SK-N-SH treated with all-trans-retinoic acid at 6 μM for 48 hours (cell line): ENCODE measurements around the gene NEK3.
"Not testable (repeated sequence)": the region's sequence is repeated elsewhere in the genome, so short reads cannot be mapped to it uniquely, and the experiment has no call there.

ENCODE experiments used
- ATAC-seq: fragments of 200-7000 bp; cut with Tn5 transposase; 3 replicates; pipeline ENCODE4 v1.9.1; 2020; ENCODE audit warnings: mild to moderate bottlenecking, moderate library complexity
- ARNTL ChIP-seq: fragments of 450-650 bp; formaldehyde crosslinking; IDR thresholded peaks from 2 replicates; pipeline ENCODE4 v1.5.0; 2020; ENCODE audit warnings: low read depth, mild to moderate bottlenecking, moderate library complexity, borderline replicate concordance
- BACH2 ChIP-seq: fragments of 250-450 bp; sonication (Bioruptor Pico); IDR thresholded peaks from 2 replicates; pipeline ENCODE4 v1.9.0; 2021; ENCODE audit warnings: mild to moderate bottlenecking, borderline replicate concordance
- CREB5 ChIP-seq: fragments of 250-450 bp; sonication (Bioruptor Pico); IDR thresholded peaks from 2 replicates; pipeline ENCODE4 v1.5.1; 2020; ENCODE audit warnings: low read depth, mild to moderate bottlenecking, moderate library complexity
- CSDC2 ChIP-seq: fragments of 250-450 bp; sonication (Bioruptor Pico); IDR thresholded peaks from 2 replicates; pipeline ENCODE4 v1.5.0; 2020; ENCODE audit warnings: mild to moderate bottlenecking, moderate library complexity
- CSRNP3 ChIP-seq: fragments of 250-450 bp; sonication (Bioruptor Pico); IDR thresholded peaks from 2 replicates; pipeline ENCODE4 v1.5.1; 2021; ENCODE audit warnings: mild to moderate bottlenecking, moderate library complexity
- ESRRG ChIP-seq: fragments of 250-450 bp; sonication (Bioruptor Pico); IDR thresholded peaks from 2 replicates; pipeline ENCODE4 v1.6.1; 2021; ENCODE audit warnings: mild to moderate bottlenecking
- GLIS3 ChIP-seq: fragments of 250-450 bp; sonication (Bioruptor Pico); IDR thresholded peaks from 2 replicates; pipeline ENCODE4 v1.5.0; 2020; ENCODE audit warnings: mild to moderate bottlenecking, moderate library complexity
- ISL1 ChIP-seq: fragments of 250-450 bp; sonication (Bioruptor Pico); IDR thresholded peaks from 2 replicates; pipeline ENCODE4 v2.1.2; 2022; ENCODE audit warnings: mild to moderate bottlenecking, moderate library complexity
- OSR1 ChIP-seq: fragments of 250-450 bp; sonication (Bioruptor Pico); IDR thresholded peaks from 2 replicates; pipeline ENCODE4 v1.8.0; 2022; ENCODE audit warnings: moderate library complexity, mild to moderate bottlenecking, inconsistent platforms
- PATZ1 ChIP-seq: fragments of 250-450 bp; sonication (Bioruptor Pico); IDR thresholded peaks from 2 replicates; pipeline ENCODE4 v1.8.0; 2020; ENCODE audit warnings: mild to moderate bottlenecking, moderate library complexity, borderline replicate concordance
- POU6F1 ChIP-seq: fragments of 250-450 bp; sonication (Bioruptor Pico); IDR thresholded peaks from 2 replicates; pipeline ENCODE4 v1.8.0; 2021; ENCODE audit warnings: low read depth, mild to moderate bottlenecking, moderate library complexity, borderline replicate concordance
- PPARA ChIP-seq: fragments of 250-450 bp; sonication (Bioruptor Pico); IDR thresholded peaks from 2 replicates; pipeline ENCODE4 v1.5.0; 2020; ENCODE audit warnings: mild to moderate bottlenecking, borderline replicate concordance
- RARB ChIP-seq: fragments of 250-450 bp; sonication (Bioruptor Pico); IDR thresholded peaks from 2 replicates; pipeline ENCODE4 v1.8.0; 2021; ENCODE audit warnings: mild to moderate bottlenecking, moderate library complexity
- SNAI2 ChIP-seq: fragments of 250-450 bp; sonication (Bioruptor Pico); IDR thresholded peaks from 2 replicates; pipeline ENCODE4 v1.5.0; 2020; ENCODE audit warnings: mild to moderate bottlenecking, moderate library complexity
- TCF4 ChIP-seq: fragments of 250-450 bp; sonication (Bioruptor Pico); IDR thresholded peaks from 2 replicates; pipeline ENCODE4 v1.8.0; 2021; ENCODE audit warnings: mild to moderate bottlenecking, moderate library complexity, borderline replicate concordance
- TOX ChIP-seq: fragments of 250-450 bp; sonication (Bioruptor Pico); IDR thresholded peaks from 2 replicates; pipeline ENCODE4 v1.8.0; 2021; ENCODE audit warnings: mild to moderate bottlenecking, moderate library complexity, borderline replicate concordance
- ZC3H10 ChIP-seq: fragments of 250-450 bp; sonication (Bioruptor Pico); IDR thresholded peaks from 2 replicates; pipeline ENCODE4 v1.5.1; 2021; ENCODE audit warnings: mild to moderate bottlenecking, moderate library complexity
- ZFP3 ChIP-seq: fragments of 250-450 bp; sonication (Bioruptor Pico); IDR thresholded peaks from 2 replicates; pipeline ENCODE4 v1.5.0; 2020; ENCODE audit warnings: mild to moderate bottlenecking, moderate library complexity
- ZFP30 ChIP-seq: fragments of 450-650 bp; formaldehyde crosslinking; IDR thresholded peaks from 2 replicates; pipeline ENCODE4 v1.5.0; 2022; ENCODE audit warnings: mild to moderate bottlenecking, moderate library complexity
- ZNF565 ChIP-seq: fragments of 450-650 bp; formaldehyde crosslinking; conservative IDR thresholded peaks from 2 replicates; pipeline ENCODE4 v1.5.0; 2020; ENCODE audit warnings: low read depth, mild to moderate bottlenecking, moderate library complexity
- ZNF8 ChIP-seq: fragments of 450-650 bp; formaldehyde crosslinking; IDR thresholded peaks from 2 replicates; pipeline ENCODE4 v1.5.0; 2020; ENCODE audit warnings: mild to moderate bottlenecking, moderate library complexity

NEK3 gene

GRCh38 chr13:52187029-52187423, 27.6 kb upstream of the NEK3 start (continued):
- no peak for TF ChIP-seq BACH2 (CRISPR knock-in tag)
- TF ChIP-seq TOX (CRISPR knock-in tag), result no peak

- ATAC-seq, result not testable (repeated sequence)
Measured at GRCh38 chr13:52181316-52181954, 22.0 kb upstream of the NEK3 start.

GRCh38 chr13:52179925-52180324, 20.5 kb upstream of the NEK3 start:
- no peak for ATAC-seq
- TF ChIP-seq ZNF8 (CRISPR knock-in tag) (no peak), CSDC2 (no peak), CREB5 (CRISPR knock-in tag) (no peak), SNAI2 (no peak), ISL1 (no peak), BACH2 (CRISPR knock-in tag) (no peak)

GRCh38 chr13:52177276-52177675, 17.9 kb upstream of the NEK3 start:
- ATAC-seq, result no peak
- TF ChIP-seq CSRNP3 (CRISPR knock-in tag), result no peak
- no peak for TF ChIP-seq ZC3H10
- no peak for TF ChIP-seq BACH2 (CRISPR knock-in tag)
- no peak for TF ChIP-seq TCF4 (CRISPR knock-in tag)
- TF ChIP-seq PATZ1, result no peak
- TF ChIP-seq ESRRG (CRISPR knock-in tag), result no peak
- no peak for TF ChIP-seq GLIS3
- TF ChIP-seq ZNF8 (CRISPR knock-in tag), result no peak
- no peak for TF ChIP-seq ARNTL (CRISPR knock-in tag)
- TF ChIP-seq CSDC2, result no peak
- TF ChIP-seq OSR1 (CRISPR knock-in tag), result no peak
- TF ChIP-seq PPARA (CRISPR knock-in tag), result no peak
- no peak for TF ChIP-seq TOX (CRISPR knock-in tag)
- TF ChIP-seq ZNF565 (CRISPR knock-in tag), result no peak
- TF ChIP-seq ISL1, result no peak
- no peak for TF ChIP-seq ZFP30 (CRISPR knock-in tag)
- TF ChIP-seq ZFP3 (CRISPR knock-in tag), result no peak
- no peak for TF ChIP-seq CREB5 (CRISPR knock-in tag)
- no peak for TF ChIP-seq POU6F1 (CRISPR knock-in tag)
- no peak for TF ChIP-seq RARB (CRISPR knock-in tag)

GRCh38 chr13:52173970-52174369, 14.6 kb upstream of the NEK3 start:
- not testable (repeated sequence) for ATAC-seq
